Bronchial epithelial cell (primary cell): ENCODE results near the gene XRCC6. TPM values are rescaled to one million over a fixed set of nuclear protein-coding genes. Genes with fewer than 3 reads are reported as not detected.
"Not testable (repeated sequence)": the region's sequence is repeated elsewhere in the genome, so short reads cannot be mapped to it uniquely, and the experiment has no call there.

Experiments used
- DNase-seq: peaks from one replicate; pipeline ENCODE4 v3.0.0-alpha.2; 2010; ENCODE audit warnings: low read depth
- FAIRE-seq: peaks from 2 replicates; lab custom pipeline; 2011; peaks lifted over from hg19 to GRCh38; lab: Jason Lieb, UNC
- H3K27me3 ChIP-seq: 2 replicates; pipeline ENCODE4 v1.5.1; 2011; ENCODE audit warnings: low read length; ENCODE audit not compliant: control insufficient read depth, insufficient read depth
- H3K36me3 ChIP-seq: 2 replicates; pipeline ENCODE4 v1.5.1; 2011; ENCODE audit warnings: low read length; ENCODE audit not compliant: control insufficient read depth, insufficient read depth
- H3K4me3 ChIP-seq: 2 replicates; pipeline ENCODE4 v1.5.1; 2011; ENCODE audit warnings: mild to moderate bottlenecking, low read depth, low read length, control low read depth
- CTCF ChIP-seq: IDR thresholded peaks from 2 replicates; pipeline ENCODE4 v1.5.1; 2011; ENCODE audit warnings: mild to moderate bottlenecking, moderate library complexity, low read length, control low read depth, inconsistent platforms; ENCODE audit not compliant: insufficient read depth, severe bottlenecking
- total RNA-seq: library from RNA; depleted of rRNA; stranded (reverse); fragments of >200 nt; gene quantifications from 2 replicates; pipeline ENCODE4 v1.2.1, GENCODE V29; 2014

The XRCC6 gene
- total RNA-seq, 1 donor from 2014 or later = 266 TPM

GRCh38 chr22:41658869-41659268 lies 37.8 kb downstream of the XRCC6 start:
- Histone ChIP-seq H3K36me3 (peaks cover 25% of the 10 kb centered on the region), H3K4me3 (no peak overlapping the region), H3K27me3 (no peaks in the 10 kb centered on the region)
- no peak for TF ChIP-seq CTCF
- DNase-seq (no peak), FAIRE-seq (no peak)

- peaks cover 20% of the 10 kb centered on the region for H3K36me3 ChIP-seq
- DNase-seq (no peak), FAIRE-seq (no peak)
- H3K4me3 ChIP-seq = no peak overlapping the region
- H3K27me3 ChIP-seq = no peaks in the 10 kb centered on the region
- no peak for TF ChIP-seq CTCF
Measured at GRCh38 chr22:41659941-41660340, 38.8 kb downstream of the XRCC6 start.

GRCh38 chr22:41660416-41660815 lies 39.3 kb downstream of the XRCC6 start:
- DNase-seq (no peak), FAIRE-seq (peak; percentile 70)
- no peaks in the 10 kb centered on the region for H3K27me3 ChIP-seq
- no peak for TF ChIP-seq CTCF
- H3K4me3 ChIP-seq = no peak overlapping the region
- H3K36me3 ChIP-seq = peaks cover 20% of the 10 kb centered on the region

GRCh38 chr22:41661088-41661487 lies 40.0 kb downstream of the XRCC6 start:
- Histone ChIP-seq H3K27me3 (no peaks in the 10 kb centered on the region), H3K4me3 (no peak overlapping the region), H3K36me3 (peaks cover 20% of the 10 kb centered on the region)
- DNase-seq (no peak), FAIRE-seq (no peak)
- no peak for TF ChIP-seq CTCF

- TF ChIP-seq CTCF = no peak
- Histone ChIP-seq H3K27me3 (no peaks in the 10 kb centered on the region), H3K36me3 (peaks cover 20% of the 10 kb centered on the region), H3K4me3 (no peak overlapping the region)
- DNase-seq = no peak
- no peak for FAIRE-seq
Measured at GRCh38 chr22:41661713-41662112, 40.6 kb downstream of the XRCC6 start.

GRCh38 chr22:41663594-41663993 lies 42.5 kb downstream of the XRCC6 start:
- not testable (repeated sequence) for H3K4me3 ChIP-seq, H3K27me3 ChIP-seq, FAIRE-seq, DNase-seq
- H3K36me3 ChIP-seq = peaks cover 12% of the 10 kb centered on the region
